Esophagus squamous epithelium (tissue), 5 donors: ENCODE measurements around the gene SGMS1. TPM values are rescaled to one million over a fixed set of nuclear protein-coding genes. Genes with fewer than 3 reads are reported as not detected.
"Not testable (repeated sequence)": the region's sequence is repeated elsewhere in the genome, so short reads cannot be mapped to it uniquely, and the experiment has no call there.

Experiments used
- DNase-seq: peaks from one replicate; lab custom pipeline; 2025; lab: John Stamatoyannopoulos, UW
- H3K27ac ChIP-seq, 4 donors: fragments of 200-600 bp; sonication (generic); one replicate each; pipeline ENCODE4 v1.5.1; 2016 to 2019; ENCODE audit warnings: mild to moderate bottlenecking in 1 of 4
- H3K27me3 ChIP-seq, 4 donors: fragments of 200-600 bp; sonication (generic); 1 replicate in 3 of 4; 2 replicates in 1 of 4; pipeline versions ENCODE4 v1.5.1 to v1.6.0; 2017 to 2021; ENCODE audit warnings: antibody characterized with exemption in 1 of 4
- H3K36me3 ChIP-seq, 3 donors: fragments of 200-600 bp; sonication (generic); one replicate each; pipeline ENCODE4 v1.5.1; 2016 to 2019
- H3K4me1 ChIP-seq, 3 donors: fragments of 200-600 bp; sonication (generic); one replicate each; pipeline ENCODE4 v1.5.1; 2017 to 2019
- H3K4me3 ChIP-seq, 4 donors: fragments of 200-600 bp; sonication (generic); 1 replicate in 3 of 4; 2 replicates in 1 of 4; pipeline ENCODE4 v1.5.1; 2016 to 2019; ENCODE audit warnings: mild to moderate bottlenecking in 2 of 4, moderate library complexity in 1 of 4
- H3K9me3 ChIP-seq, 3 donors: fragments of 200-600 bp; sonication (generic); one replicate each; pipeline ENCODE4 v1.5.1; 2016 to 2019
- CTCF ChIP-seq, 6 experiments: fragments of 450-650 bp in 4 of 6; fragments of 200-600 bp in 2 of 6; sonication (generic) in 2 of 6; IDR thresholded peaks; one replicate each; pipeline ENCODE4 v1.5.1; 2016 to 2019; ENCODE audit warnings: antibody characterized with exemption in 6 of 6, mild to moderate bottlenecking in 4 of 6, moderate library complexity in 4 of 6
- POLR2A ChIP-seq, 4 donors: fragments of 450-650 bp; IDR thresholded peaks; one replicate each; pipeline ENCODE4 v1.6.1; 2017; ENCODE audit warnings: antibody characterized with exemption in 4 of 4, mild to moderate bottlenecking in 4 of 4, moderate library complexity in 3 of 4
- WGBS, 2 donors: methylation state at CpG; one replicate each; pipeline ENCODE4 v1.1.5; 2018; 5-methylcytosine and 5-hydroxymethylcytosine counted together
- intact Hi-C: fragments of 100-400 bp; cut with DNase I; formaldehyde crosslinking; loops from one replicate; pipeline ENCODE4 v1.15.0; 2022
- total RNA-seq, 4 donors: library from RNA; depleted of rRNA; stranded (reverse); fragments of >200 nt; gene quantifications; one replicate each; pipeline ENCODE4 v1.1.0, GENCODE V29; 2016
- donor health status: DM: yes; HTN: yes; CAD: no.

Gene SGMS1
- total RNA-seq, 4 donors from 2014 or later: 39.4 to 64.1 (median 54.9) TPM

- intact Hi-C loops: no loop called here
- no peak overlapping the region for H3K27ac ChIP-seq
- no peak for TF ChIP-seq POLR2A (IDR thresholded peaks at IDR 0.05)
- TF ChIP-seq CTCF (IDR thresholded peaks at IDR 0.05): no peak
- no peak overlapping the region for H3K4me3 ChIP-seq
- no peaks in the 10 kb centered on the region for H3K4me1 ChIP-seq
- no peaks in the 10 kb centered on the region for H3K27me3 ChIP-seq
- WGBS, 2 donors: 74 to 85% methylated on average over 2 of the region's 2 CpGs
- H3K9me3 ChIP-seq: no peaks in the 10 kb centered on the region
- no peak for DNase-seq
- no peaks in the 10 kb centered on the region for H3K36me3 ChIP-seq
Measured at GRCh38 chr10:50452603-50453002, 171.2 kb downstream of the SGMS1 start.

GRCh38 chr10:50447691-50448090 lies 176.1 kb downstream of the SGMS1 start:
- no peak overlapping the region for H3K27ac ChIP-seq
- no peaks in the 10 kb centered on the region for H3K36me3 ChIP-seq
- intact Hi-C loops: no loop called here
- H3K4me3 ChIP-seq: no peak overlapping the region
- H3K27me3 ChIP-seq: no peaks in the 10 kb centered on the region
- no peaks in the 10 kb centered on the region for H3K4me1 ChIP-seq
- H3K9me3 ChIP-seq: no peaks in the 10 kb centered on the region
- TF ChIP-seq POLR2A (IDR thresholded peaks at IDR 0.05): no peak
- TF ChIP-seq CTCF (IDR thresholded peaks at IDR 0.05): no peak
- no peak for DNase-seq

- WGBS, 2 donors: 81 to 100% methylated on average over 5 of the region's 5 CpGs
- H3K4me1 ChIP-seq, H3K27ac ChIP-seq, H3K4me3 ChIP-seq, H3K36me3 ChIP-seq, H3K27me3 ChIP-seq, H3K9me3 ChIP-seq, DNase-seq, intact Hi-C loops: not testable (repeated sequence)
Measured at GRCh38 chr10:50445777-50446176, 178.0 kb downstream of the SGMS1 start.

- no peak for TF ChIP-seq CTCF (IDR thresholded peaks at IDR 0.05)
- no peak for TF ChIP-seq POLR2A (IDR thresholded peaks at IDR 0.05)
Measured at GRCh38 chr10:50440489-50440888, 183.3 kb downstream of the SGMS1 start.

GRCh38 chr10:50439806-50440205 lies 183.9 kb downstream of the SGMS1 start:
- intact Hi-C loops: no loop called here
- WGBS, 2 donors: 91 to 95% methylated on average over 2 of the region's 2 CpGs
- DNase-seq: no peak
- Histone ChIP-seq H3K27me3 (no peaks in the 10 kb centered on the region), H3K4me1 (no peaks in the 10 kb centered on the region), H3K9me3 (no peaks in the 10 kb centered on the region), H3K27ac (no peak overlapping the region), H3K36me3 (no peaks in the 10 kb centered on the region), H3K4me3 (no peak overlapping the region)
- no peak for TF ChIP-seq CTCF (IDR thresholded peaks at IDR 0.05)
- TF ChIP-seq POLR2A (IDR thresholded peaks at IDR 0.05): no peak

More at GRCh38 chr10:50440489-50440888, 183.3 kb downstream of the SGMS1 start:
- Histone ChIP-seq H3K9me3 (no peaks in the 10 kb centered on the region), H3K4me1 (no peaks in the 10 kb centered on the region), H3K27me3 (no peaks in the 10 kb centered on the region), H3K27ac (no peak overlapping the region), H3K36me3 (no peaks in the 10 kb centered on the region), H3K4me3 (no peak overlapping the region)
- 86 to 90% methylated on average over 3 to 4 of the region's 4 CpGs for WGBS, 2 donors
- no peak for DNase-seq
- intact Hi-C loops: no loop called here

- H3K27ac ChIP-seq: no peak overlapping the region
- no peaks in the 10 kb centered on the region for H3K4me1 ChIP-seq
- H3K36me3 ChIP-seq: no peaks in the 10 kb centered on the region
- no peak overlapping the region for H3K4me3 ChIP-seq
- intact Hi-C loops: no loop called here
- DNase-seq: no peak
- 86 to 91% methylated on average over 2 of the region's 2 CpGs for WGBS, 2 donors
- no peaks in the 10 kb centered on the region for H3K9me3 ChIP-seq
- H3K27me3 ChIP-seq: no peaks in the 10 kb centered on the region
- TF ChIP-seq CTCF (IDR thresholded peaks at IDR 0.05): no peak
- TF ChIP-seq POLR2A (IDR thresholded peaks at IDR 0.05): no peak
Measured at GRCh38 chr10:50439187-50439586, 184.6 kb downstream of the SGMS1 start.
